ENCODE measurements around the gene TUFT1. TPM values are rescaled to one million over a fixed set of nuclear protein-coding genes. Genes with fewer than 3 reads are reported as not detected.

TUFT1 gene
- total and polyA plus RNA-seq, 2 of the 13 experiments (the other 11 are each of a cell fraction or from before 2014, with no cell fraction given): 6.4 to 7.3 TPM

DNA sequence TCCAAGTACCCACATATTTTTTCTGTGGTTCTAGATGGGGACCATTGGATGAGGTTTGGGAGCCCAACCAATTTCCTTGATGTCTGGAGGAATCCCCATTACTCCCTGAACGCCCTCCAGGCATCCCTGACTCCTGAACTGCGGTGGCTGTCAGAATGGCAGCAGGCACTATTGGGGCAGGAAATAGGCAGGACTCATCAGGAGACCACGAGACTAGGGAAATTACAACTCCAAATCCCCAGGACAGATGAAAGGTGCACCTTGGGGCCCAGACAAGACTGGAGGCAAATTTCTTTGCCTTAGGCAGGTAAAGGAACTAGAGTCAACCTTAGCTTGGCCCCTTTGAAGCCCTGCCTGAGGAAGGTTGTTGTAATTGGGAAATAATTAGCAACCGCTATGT is 27.8 kb upstream of the TUFT1 start:
- POLR2A ChIA-PET: interaction anchor here (1.1 kb wide), 1 partner anchor 231 kb away, joined by 3 read pairs; the partner anchor contains the start of gene ZNF687
- no peaks in the 10 kb centered on the region for H3K9me3 ChIP-seq (ENCODE audit: low read length)
- peaks cover 0 to 16% of the 10 kb centered on the region in 2 experiments; a peak in 2 of 5 replicates for H3K27me3 ChIP-seq (ENCODE audit: control insufficient read depth in 1 of 2, insufficient read depth in 2 of 2, low read length in 2 of 2)
- TF ChIP-seq ISL2 (CRISPR knock-in tag; IDR thresholded peaks at IDR 0.05) (no peak), JUN (CRISPR knock-in tag; IDR thresholded peaks at IDR 0.05) (no peak), PPARG (CRISPR knock-in tag; conservative IDR thresholded peaks at IDR 0.05) (no peak), TRIM24 (CRISPR knock-in tag; IDR thresholded peaks at IDR 0.05) (no peak), ZNF564 (CRISPR knock-in tag; IDR thresholded peaks at IDR 0.05) (no peak), KMT2A (CRISPR knock-in tag; IDR thresholded peaks at IDR 0.05) (no peak), ZNF230 (CRISPR knock-in tag; IDR thresholded peaks at IDR 0.05) (no peak), RFX1 (IDR thresholded peaks at IDR 0.05) (no peak), SP140L (CRISPR knock-in tag; IDR thresholded peaks at IDR 0.05; ENCODE audit: borderline replicate concordance) (no peak), ZNF251 (CRISPR knock-in tag; IDR thresholded peaks at IDR 0.05) (no peak), ZNF136 (CRISPR knock-in tag; IDR thresholded peaks at IDR 0.05; ENCODE audit: low read depth) (no peak), SIN3A (IDR thresholded peaks at IDR 0.05; ENCODE audit: borderline replicate concordance, low read depth, low read length) (no peak), ZKSCAN5 (CRISPR knock-in tag; IDR thresholded peaks at IDR 0.05) (no peak), ZNF670 (CRISPR knock-in tag; IDR thresholded peaks at IDR 0.05; ENCODE audit: borderline replicate concordance) (no peak), ZNF674 (CRISPR knock-in tag; IDR thresholded peaks at IDR 0.05; ENCODE audit: low read depth) (no peak), MIXL1 (CRISPR knock-in tag; IDR thresholded peaks at IDR 0.05) (no peak), PAX8 (CRISPR knock-in tag; IDR thresholded peaks at IDR 0.05; ENCODE audit: borderline replicate concordance) (no peak), ZNF563 (CRISPR knock-in tag; IDR thresholded peaks at IDR 0.05) (no peak)
- TF ChIP-seq, protein P1, sequence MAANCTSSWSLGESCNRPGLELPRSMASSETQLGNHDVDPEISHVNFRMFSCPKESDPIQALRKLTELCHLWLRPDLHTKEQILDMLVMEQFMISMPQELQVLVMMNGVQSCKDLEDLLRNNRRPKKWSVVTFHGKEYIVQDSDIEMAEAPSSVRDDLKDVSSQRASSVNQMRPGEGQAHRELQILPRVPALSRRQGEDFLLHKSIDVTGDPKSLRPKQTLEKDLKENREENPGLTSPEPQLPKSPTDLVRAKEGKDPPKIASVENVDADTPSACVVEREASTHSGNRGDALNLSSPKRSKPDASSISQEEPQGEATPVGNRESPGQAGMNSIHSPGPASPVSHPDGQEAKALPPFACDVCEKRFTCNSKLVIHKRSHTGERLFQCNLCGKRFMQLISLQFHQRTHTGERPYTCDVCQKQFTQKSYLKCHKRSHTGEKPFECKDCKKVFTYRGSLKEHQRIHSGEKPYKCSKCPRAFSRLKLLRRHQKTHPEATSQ (CRISPR knock-in tag; IDR thresholded peaks at IDR 0.05; ENCODE audit: borderline replicate concordance): no peak
- FAIRE-seq (no peak), DNase-seq (ENCODE audit: low spot score) (no peak), ATAC-seq (no peak)
- peak overlapping the region; percentile 91 for H3K4me2 ChIP-seq (ENCODE audit: low read depth, low read length)
- no peak overlapping the region for H3K27ac ChIP-seq (ENCODE audit: extremely low read length, insufficient read depth, low read length)
- no peak overlapping the region for H2AFZ ChIP-seq (ENCODE audit: low read length)
- BruUV-seq (replicated peaks): no TSS peak
- no peaks in the 10 kb centered on the region for H4K20me1 ChIP-seq (ENCODE audit: insufficient read depth, low read length)
- peaks cover 71% of the 10 kb centered on the region for H3K4me1 ChIP-seq (ENCODE audit: insufficient read depth, low read length)
- 34% methylated on average over 4 of the region's 4 CpGs for WGBS (ENCODE audit: low lambda C conversion rate)
- intact Hi-C loops (cut with micrococcal nuclease; ENCODE audit: unreplicated experiment): no loop called here
- CTCF ChIA-PET (ENCODE audit: low intra/inter-chr PET ratio, low total read pairs): no interaction called here
- H3K79me2 ChIP-seq (ENCODE audit: insufficient read depth, low read length): no peaks in the 10 kb centered on the region
- H3K9ac ChIP-seq (ENCODE audit: insufficient read depth, low read depth, low read length): peak overlapping the region; percentile 50; the same call in 1 of the 2 replicates
- in situ Hi-C loops (cut with HindIII; ENCODE audit: extremely low pct_ligation_motif_present, low pct_unique_long_range_greater_than_20kb): no loop called here
- H3K4me3 ChIP-seq (replicated peaks in 1 of 3; ENCODE audit: insufficient read depth in 1 of 3, low read depth in 2 of 3, low read length in 3 of 3): peak overlapping the region in 2 of 3 experiments; percentile 71 to 80; a peak in 2 of 6 replicates
- no peaks in the 10 kb centered on the region for H3K36me3 ChIP-seq (replicated peaks in 1 of 2; ENCODE audit: control insufficient read depth in 1 of 2, insufficient read depth in 2 of 2, low read length in 2 of 2)
